ENCODE measurements around the gene C4B.
"Not testable (repeated sequence)": the region's sequence is repeated elsewhere in the genome, so short reads cannot be mapped to it uniquely, and the experiment has no call there.

C4B gene

GRCh38 chr6:32040299-32041049 lies 25.9 kb downstream of the C4B start:
- H3K9me3 ChIP-seq (ENCODE audit: control insufficient read depth, insufficient read depth, low read depth, low read length); CTCF ChIA-PET; H3K4me3 ChIP-seq (ENCODE audit: low read depth, low read length); H3K27ac ChIP-seq (ENCODE audit: extremely low read depth, low read depth, low read length); H3K4me1 ChIP-seq (ENCODE audit: control insufficient read depth, insufficient read depth, low read length); POLR2A ChIA-PET; H3K36me3 ChIP-seq (ENCODE audit: control insufficient read depth in 2 of 2, insufficient read depth in 1 of 2, low read length in 2 of 2): not testable (repeated sequence)

- H3K36me3 ChIP-seq (ENCODE audit: control insufficient read depth in 2 of 2, insufficient read depth in 1 of 2, low read length in 2 of 2); H3K27ac ChIP-seq (ENCODE audit: extremely low read depth, low read depth, low read length); H3K9me3 ChIP-seq (ENCODE audit: control insufficient read depth, insufficient read depth, low read depth, low read length); H3K4me3 ChIP-seq (ENCODE audit: low read depth, low read length); POLR2A ChIA-PET; H3K4me1 ChIP-seq (ENCODE audit: control insufficient read depth, insufficient read depth, low read length); CTCF ChIA-PET: not testable (repeated sequence)
These were observed 26.4 kb downstream of the C4B start for GRCh38 chr6:32041050-32041321.

DNA sequence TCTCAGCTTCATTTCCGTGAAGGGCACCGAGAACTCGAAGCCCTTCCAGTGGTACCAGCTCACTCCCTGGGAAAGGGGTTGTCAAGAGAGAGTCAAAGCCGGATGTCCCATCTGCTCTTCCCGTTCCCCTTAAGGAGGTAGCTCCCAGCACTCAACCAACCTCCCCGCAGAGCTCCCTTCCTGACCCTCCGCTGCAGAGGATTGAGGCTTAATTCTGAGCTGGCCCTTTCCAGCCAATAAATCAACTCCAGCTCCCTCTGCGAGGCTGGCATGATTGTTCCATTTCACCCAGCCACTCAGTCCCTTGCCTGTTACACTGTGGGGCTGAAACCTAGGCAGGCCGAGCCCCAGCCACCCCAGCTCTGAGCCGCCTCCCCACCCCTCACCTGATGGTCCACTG lies 26.8 kb downstream of the C4B start:
- H3K4me3 ChIP-seq (ENCODE audit: low read depth, low read length); POLR2A ChIA-PET; H3K36me3 ChIP-seq (ENCODE audit: control insufficient read depth in 2 of 2, insufficient read depth in 1 of 2, low read length in 2 of 2); H3K27ac ChIP-seq (ENCODE audit: extremely low read depth, low read depth, low read length); H3K4me1 ChIP-seq (ENCODE audit: control insufficient read depth, insufficient read depth, low read length); CTCF ChIA-PET; H3K9me3 ChIP-seq (ENCODE audit: control insufficient read depth, insufficient read depth, low read depth, low read length): not testable (repeated sequence)

DNA sequence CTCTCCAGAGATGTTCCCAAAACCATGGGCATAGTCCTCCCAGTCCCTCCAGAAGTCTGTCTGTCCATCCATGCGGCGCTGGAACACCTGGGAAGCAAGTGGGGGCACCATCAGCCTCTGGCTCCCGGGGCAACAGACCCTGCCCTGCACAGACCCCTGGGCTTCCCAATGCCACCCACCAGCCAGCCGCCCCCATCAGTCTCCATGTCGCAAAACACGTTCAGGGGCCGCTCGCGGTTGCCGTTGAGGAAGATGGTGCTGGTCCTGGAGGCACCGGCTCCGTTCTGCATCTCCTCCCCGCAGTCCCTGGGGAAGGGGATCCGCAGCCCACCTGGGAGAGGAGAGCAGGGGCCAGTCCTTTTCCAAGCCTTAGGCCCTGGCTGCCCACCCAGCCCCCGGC lies 27.7 kb downstream of the C4B start:
- CTCF ChIA-PET; H3K4me3 ChIP-seq (ENCODE audit: low read depth, low read length); H3K9me3 ChIP-seq (ENCODE audit: control insufficient read depth, insufficient read depth, low read depth, low read length); H3K27ac ChIP-seq (ENCODE audit: extremely low read depth, low read depth, low read length); H3K4me1 ChIP-seq (ENCODE audit: control insufficient read depth, insufficient read depth, low read length); H3K36me3 ChIP-seq (ENCODE audit: control insufficient read depth in 2 of 2, insufficient read depth in 1 of 2, low read length in 2 of 2); POLR2A ChIA-PET: not testable (repeated sequence)

DNA sequence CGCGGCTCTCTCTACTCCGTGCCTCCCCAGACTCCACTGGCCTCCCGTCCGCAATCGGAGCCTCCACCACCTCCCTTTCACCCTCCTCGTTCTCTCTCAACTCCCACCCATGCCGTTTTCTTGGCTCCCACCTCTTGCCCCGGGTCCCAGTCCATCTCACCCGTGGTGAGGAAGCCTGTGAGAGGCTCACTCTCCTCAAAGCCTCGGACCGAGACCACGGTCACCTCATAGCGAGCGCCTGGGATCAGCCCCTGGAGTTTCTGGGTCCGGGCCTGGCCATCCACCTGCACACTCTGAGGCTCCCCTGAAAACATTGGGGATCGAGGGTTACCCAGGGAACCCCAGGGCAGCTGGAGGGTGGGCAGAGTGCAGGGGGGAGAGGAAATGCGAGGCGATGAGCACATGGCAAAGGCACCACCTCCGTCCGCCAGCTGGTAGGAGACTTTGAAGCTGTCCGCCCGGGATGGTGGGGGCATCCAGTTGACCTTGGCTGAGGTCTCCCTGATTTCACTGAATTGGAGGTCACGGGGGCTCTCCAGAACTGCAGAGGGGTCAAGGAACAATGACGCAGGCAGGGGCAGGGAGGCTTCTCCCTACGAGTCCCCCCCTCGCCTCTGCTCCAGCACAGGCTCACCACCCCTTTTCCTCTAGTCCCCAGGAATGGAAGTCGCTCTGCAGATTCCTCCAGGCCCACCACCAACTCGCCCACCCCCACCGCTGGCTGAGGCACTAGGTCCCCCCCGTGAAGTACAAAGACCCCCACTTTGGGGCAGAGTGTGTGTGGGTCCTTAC lies 29.2 kb downstream of the C4B start:
- H3K4me3 ChIP-seq (ENCODE audit: low read depth, low read length); CTCF ChIA-PET; POLR2A ChIA-PET; H3K4me1 ChIP-seq (ENCODE audit: control insufficient read depth, insufficient read depth, low read length); H3K36me3 ChIP-seq (ENCODE audit: control insufficient read depth in 2 of 2, insufficient read depth in 1 of 2, low read length in 2 of 2); H3K9me3 ChIP-seq (ENCODE audit: control insufficient read depth, insufficient read depth, low read depth, low read length); H3K27ac ChIP-seq (ENCODE audit: extremely low read depth, low read depth, low read length): not testable (repeated sequence)

DNA sequence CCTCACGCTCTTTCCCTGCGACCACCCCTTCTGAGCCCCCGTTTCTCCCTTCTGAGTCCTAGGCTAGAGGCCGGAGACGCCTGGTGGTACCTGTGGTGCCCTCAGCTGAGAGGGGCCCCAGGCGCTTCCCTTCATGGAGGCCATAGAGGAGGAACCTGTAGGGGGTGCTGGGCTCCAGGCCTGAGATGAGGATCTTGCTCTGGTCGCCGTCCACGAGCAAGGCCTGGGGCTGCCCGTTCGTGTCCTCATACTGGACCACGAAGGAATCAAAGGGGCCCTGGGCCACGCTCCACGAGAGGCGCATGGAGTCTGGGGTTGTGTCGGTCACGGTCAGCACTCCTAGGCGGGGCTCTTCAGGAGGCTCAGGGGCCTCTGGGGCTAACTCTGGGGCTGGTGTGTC lies 30.3 kb downstream of the C4B start:
- H3K36me3 ChIP-seq (ENCODE audit: control insufficient read depth in 2 of 2, insufficient read depth in 1 of 2, low read length in 2 of 2); H3K4me1 ChIP-seq (ENCODE audit: control insufficient read depth, insufficient read depth, low read length); H3K27ac ChIP-seq (ENCODE audit: extremely low read depth, low read depth, low read length); POLR2A ChIA-PET; H3K9me3 ChIP-seq (ENCODE audit: control insufficient read depth, insufficient read depth, low read depth, low read length); CTCF ChIA-PET; H3K4me3 ChIP-seq (ENCODE audit: low read depth, low read length): not testable (repeated sequence)

DNA sequence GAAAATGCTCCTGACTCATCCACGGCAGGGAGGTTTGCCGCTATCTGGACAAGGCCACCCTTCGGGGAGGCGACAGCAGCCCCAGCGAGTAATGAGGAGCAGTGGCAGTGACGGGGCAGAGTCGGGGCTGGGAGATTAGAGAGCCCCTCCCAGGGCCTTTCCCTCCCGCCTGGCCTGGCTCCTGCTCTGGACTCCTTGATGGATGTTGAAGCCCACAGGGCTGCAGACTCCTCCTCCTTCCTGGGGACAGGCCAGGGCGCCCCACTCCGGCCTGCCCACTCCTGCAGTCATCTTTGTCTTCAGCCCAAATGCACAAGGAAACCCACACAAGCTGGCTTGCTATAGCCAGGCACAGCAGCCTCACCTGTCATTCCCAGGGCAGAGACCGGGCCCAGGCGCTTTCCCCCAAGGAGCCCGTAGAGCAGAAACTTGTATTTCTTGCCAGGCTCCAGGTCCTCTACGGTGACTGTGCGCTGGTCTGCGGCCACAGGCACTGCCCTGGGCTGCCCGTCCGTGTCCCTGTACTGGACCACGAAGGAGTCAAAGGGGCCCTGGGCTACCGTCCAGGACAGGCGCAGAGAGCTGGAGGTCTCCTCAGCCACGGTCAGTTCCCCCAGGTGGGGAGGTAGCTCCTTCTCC lies 31.3 kb downstream of the C4B start:
- Histone ChIP-seq H3K36me3 (ENCODE audit: control insufficient read depth in 2 of 2, insufficient read depth in 1 of 2, low read length in 2 of 2) (no peaks in the 10 kb centered on the region), H3K27ac (ENCODE audit: extremely low read depth, low read depth, low read length) (no peak overlapping the region), H3K4me1 (ENCODE audit: control insufficient read depth, insufficient read depth, low read length) (no peaks in the 10 kb centered on the region), H3K4me3 (ENCODE audit: low read depth, low read length) (no peak overlapping the region), H3K9me3 (ENCODE audit: control insufficient read depth, insufficient read depth, low read depth, low read length) (no peaks in the 10 kb centered on the region)
- ChIA-PET CTCF (interaction anchor here (0.6 to 3.1 kb wide), 5 partner anchors 12 to 89 kb away, joined by 3 to 32 read pairs (median 4); no protein-coding TSS in a partner anchor), POLR2A (no interaction called here)
- TF ChIP-seq ZXDB (tag by site-specific recombination; IDR thresholded peaks at IDR 0.05) (no peak), ZSCAN18 (tag by site-specific recombination; IDR thresholded peaks at IDR 0.05) (no peak), ZNF776 (tag by site-specific recombination; IDR thresholded peaks at IDR 0.05; ENCODE audit: borderline replicate concordance) (no peak), BCL6B (tag by site-specific recombination; IDR thresholded peaks at IDR 0.05) (no peak), ZNF121 (tag by site-specific recombination; IDR thresholded peaks at IDR 0.05) (no peak), ZNF394 (tag by site-specific recombination; IDR thresholded peaks at IDR 0.05; ENCODE audit: borderline replicate concordance) (no peak), ZNF157 (tag by site-specific recombination; IDR thresholded peaks at IDR 0.05) (no peak), ZNF37A (tag by site-specific recombination; IDR thresholded peaks at IDR 0.05) (no peak), TRIM28 (IDR thresholded peaks at IDR 0.05; ENCODE audit: borderline replicate concordance, low read length) (no peak), ZNF23 (tag by site-specific recombination; IDR thresholded peaks at IDR 0.05; ENCODE audit: borderline replicate concordance) (no peak), GLI2 (tag by site-specific recombination; IDR thresholded peaks at IDR 0.05; ENCODE audit: borderline replicate concordance, low read depth) (no peak), ZNF366 (tag by site-specific recombination; conservative IDR thresholded peaks at IDR 0.05) (no peak)
